HepG2 (cell line): Measurements from ENCODE around the gene SLC7A8. TPM values are rescaled to one million over a fixed set of nuclear protein-coding genes. Genes with fewer than 3 reads are reported as not detected.
A peak's percentile ranks its signal among the peaks of the same experiment; 100 is the strongest.

Experiments
- CENPX ChIP-seq: sonication (generic); formaldehyde crosslinking; IDR thresholded peaks from 2 replicates; pipeline ENCODE4 v1.9.0; 2021; ENCODE audit warnings: mild to moderate bottlenecking, missing genetic modification reagents, moderate library complexity
- CREBL2 ChIP-seq: sonication (generic); formaldehyde crosslinking; IDR thresholded peaks from 2 replicates; pipeline ENCODE4 v1.8.1; 2023; ENCODE audit warnings: missing genetic modification reagents, mild to moderate bottlenecking, borderline replicate concordance
- FOXP1 ChIP-seq, 2 experiments: fragments of 450-650 bp in 1 of 2; IDR thresholded peaks; 2 replicates each; pipeline ENCODE4 v1.6.1; 2017 to 2018; ENCODE audit warnings: antibody characterized with exemption in 1 of 2
- HCFC1 ChIP-seq: fragments of 150-350 bp; IDR thresholded peaks from 2 replicates; pipeline ENCODE4 v1.6.1; 2014; ENCODE audit warnings: low read depth, low read length
- LCORL ChIP-seq, 2 experiments: fragments of 450-650 bp in 1 of 2; sonication (generic) in 1 of 2; formaldehyde crosslinking in 1 of 2; IDR thresholded peaks; 2 replicates each; pipeline versions ENCODE4 v1.5.0 to v1.6.1; 2017 to 2020; ENCODE audit warnings: antibody characterized with exemption in 1 of 2, missing genetic modification reagents in 1 of 2
- MAZ ChIP-seq, 2 experiments: sonication (generic) in 1 of 2; formaldehyde crosslinking in 1 of 2; IDR thresholded peaks; 2 replicates each; pipeline versions ENCODE4 v1.5.0 to v1.6.1; 2012 to 2020; ENCODE audit warnings: low read depth in 2 of 2, mild to moderate bottlenecking in 2 of 2, borderline replicate concordance in 1 of 2, improper control_type of control experiment in 1 of 2, low read length in 1 of 2, missing genetic modification reagents in 1 of 2, moderate library complexity in 1 of 2
- MTF2 ChIP-seq: sonication (generic); formaldehyde crosslinking; IDR thresholded peaks from 2 replicates; pipeline ENCODE4 v1.5.0; 2020; ENCODE audit warnings: missing genetic modification reagents, borderline replicate concordance
- NFKBIZ ChIP-seq: IDR thresholded peaks from 2 replicates; pipeline ENCODE4 v1.6.1; 2018; ENCODE audit warnings: missing genetic modification reagents, missing compliant biosample characterization
- RXRA ChIP-seq: sonication (generic); formaldehyde crosslinking; IDR thresholded peaks from 2 replicates; pipeline ENCODE4 v1.5.1; 2020; ENCODE audit warnings: missing genetic modification reagents
- ZKSCAN1 ChIP-seq: fragments of 150-350 bp; IDR thresholded peaks from 2 replicates; pipeline ENCODE4 v1.6.1; 2014; ENCODE audit warnings: low read length
- ZNF281 ChIP-seq: sonication (generic); formaldehyde crosslinking; IDR thresholded peaks from 2 replicates; pipeline ENCODE4 v1.4.0; 2020; ENCODE audit warnings: missing genetic modification reagents, borderline replicate concordance
- ZNF292 ChIP-seq: sonication (generic); formaldehyde crosslinking; IDR thresholded peaks from 2 replicates; pipeline ENCODE4 v1.8.1; 2022; ENCODE audit warnings: mild to moderate bottlenecking, low read depth, missing genetic modification reagents, borderline replicate concordance
- polyA plus RNA-seq, 8 experiments: library from polyadenylated mRNA; depleted of rRNA in 3 of 8; stranded (reverse) in 7 of 8; unstranded in 1 of 8; fragments of >200 nt; fragmentation: Illumina TruSeq in 4 of 8; extraction: Trizol in 4 of 8; gene quantifications; 2 replicates each; pipeline versions ENCODE4 v1.2.1 to v1.2.3, GENCODE V29; 2011 to 2016; ENCODE audit warnings: low read depth in 4 of 8, missing spikeins in 1 of 8, mixed read lengths in 1 of 8; ENCODE audit not compliant: insufficient read depth in 1 of 8
- total RNA-seq, 5 experiments: library from RNA; depleted of rRNA; stranded (reverse); fragments of >200 nt; fragmentation: Illumina TruSeq; extraction: Trizol; gene quantifications; 2 replicates each; pipeline ENCODE4 v1.2.3, GENCODE V29; 2016; ENCODE audit warnings: low read depth in 1 of 5
- TF ChIP-seq, protein P1 (sequence below): IDR thresholded peaks from 2 replicates; pipeline ENCODE4 v1.6.1; 2018; ENCODE audit warnings: missing genetic modification reagents, mild to moderate bottlenecking, missing compliant biosample characterization
- TF ChIP-seq, protein P2 (sequence below): IDR thresholded peaks from 2 replicates; pipeline ENCODE4 v1.6.1; 2016; ENCODE audit warnings: mild to moderate bottlenecking
- TF ChIP-seq, protein P3 (sequence below): sonication (generic); formaldehyde crosslinking; IDR thresholded peaks from 2 replicates; pipeline ENCODE4 v1.5.0; 2020; ENCODE audit warnings: mild to moderate bottlenecking, missing genetic modification reagents
- TF ChIP-seq, protein P4 (sequence below): sonication (generic); formaldehyde crosslinking; IDR thresholded peaks from 2 replicates; pipeline ENCODE4 v1.8.1; 2022; ENCODE audit warnings: low read depth, mild to moderate bottlenecking, missing genetic modification reagents

Gene SLC7A8
- total and polyA plus RNA-seq, 2 of the 13 experiments (the other 11 are each of a cell fraction or from before 2014, with no cell fraction given): 0.25 TPM; not detected in 1

GRCh38 chr14:23104591-23105347, 78.7 kb downstream of the SLC7A8 start, which contains the start of gene CIROP (continued):
- TF ChIP-seq, protein P1, sequence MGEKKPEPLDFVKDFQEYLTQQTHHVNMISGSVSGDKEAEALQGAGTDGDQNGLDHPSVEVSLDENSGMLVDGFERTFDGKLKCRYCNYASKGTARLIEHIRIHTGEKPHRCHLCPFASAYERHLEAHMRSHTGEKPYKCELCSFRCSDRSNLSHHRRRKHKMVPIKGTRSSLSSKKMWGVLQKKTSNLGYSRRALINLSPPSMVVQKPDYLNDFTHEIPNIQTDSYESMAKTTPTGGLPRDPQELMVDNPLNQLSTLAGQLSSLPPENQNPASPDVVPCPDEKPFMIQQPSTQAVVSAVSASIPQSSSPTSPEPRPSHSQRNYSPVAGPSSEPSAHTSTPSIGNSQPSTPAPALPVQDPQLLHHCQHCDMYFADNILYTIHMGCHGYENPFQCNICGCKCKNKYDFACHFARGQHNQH (CRISPR knock-in tag): peak; percentile 44; the same call in 1 of the 2 replicates
- TF ChIP-seq, protein P2, sequence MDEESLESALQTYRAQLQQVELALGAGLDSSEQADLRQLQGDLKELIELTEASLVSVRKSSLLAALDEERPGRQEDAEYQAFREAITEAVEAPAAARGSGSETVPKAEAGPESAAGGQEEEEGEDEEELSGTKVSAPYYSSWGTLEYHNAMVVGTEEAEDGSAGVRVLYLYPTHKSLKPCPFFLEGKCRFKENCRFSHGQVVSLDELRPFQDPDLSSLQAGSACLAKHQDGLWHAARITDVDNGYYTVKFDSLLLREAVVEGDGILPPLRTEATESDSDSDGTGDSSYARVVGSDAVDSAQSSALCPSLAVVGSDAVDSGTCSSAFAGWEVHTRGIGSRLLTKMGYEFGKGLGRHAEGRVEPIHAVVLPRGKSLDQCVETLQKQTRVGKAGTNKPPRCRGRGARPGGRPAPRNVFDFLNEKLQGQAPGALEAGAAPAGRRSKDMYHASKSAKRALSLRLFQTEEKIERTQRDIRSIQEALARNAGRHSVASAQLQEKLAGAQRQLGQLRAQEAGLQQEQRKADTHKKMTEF (CRISPR knock-in tag): 0 out of 2 replicates have a peak, but pooled peaks have one; percentile 31
- TF ChIP-seq NFKBIZ (CRISPR knock-in tag) (no peak), ZKSCAN1 (no peak), RXRA (CRISPR knock-in tag) (peak; percentile 45), FOXP1 (IDR thresholded peaks at IDR 0.05) (no peak; the same call in 1 of the 2 replicates), FOXP1 (CRISPR knock-in tag; IDR thresholded peaks at IDR 0.05) (peak; percentile 33; the same call in 1 of the 2 replicates), ZNF281 (peak; percentile 38; the same call in 1 of the 2 replicates), CREBL2 (no peak), MTF2 (CRISPR knock-in tag) (peak; percentile 69; the same call in 1 of the 2 replicates), ZNF292 (peak; percentile 95), HCFC1 (no peak), CENPX (CRISPR knock-in tag) (no peak), MAZ (IDR thresholded peaks at IDR 0.05; ENCODE audit: borderline replicate concordance, low read depth, low read length) (no peak), MAZ (CRISPR knock-in tag; IDR thresholded peaks at IDR 0.05; ENCODE audit: low read depth) (no peak; the same call in 1 of the 2 replicates), LCORL (IDR thresholded peaks at IDR 0.05) (no peak), LCORL (CRISPR knock-in tag; IDR thresholded peaks at IDR 0.05) (peak; percentile 30; the same call in 1 of the 2 replicates)
- TF ChIP-seq, protein P3, sequence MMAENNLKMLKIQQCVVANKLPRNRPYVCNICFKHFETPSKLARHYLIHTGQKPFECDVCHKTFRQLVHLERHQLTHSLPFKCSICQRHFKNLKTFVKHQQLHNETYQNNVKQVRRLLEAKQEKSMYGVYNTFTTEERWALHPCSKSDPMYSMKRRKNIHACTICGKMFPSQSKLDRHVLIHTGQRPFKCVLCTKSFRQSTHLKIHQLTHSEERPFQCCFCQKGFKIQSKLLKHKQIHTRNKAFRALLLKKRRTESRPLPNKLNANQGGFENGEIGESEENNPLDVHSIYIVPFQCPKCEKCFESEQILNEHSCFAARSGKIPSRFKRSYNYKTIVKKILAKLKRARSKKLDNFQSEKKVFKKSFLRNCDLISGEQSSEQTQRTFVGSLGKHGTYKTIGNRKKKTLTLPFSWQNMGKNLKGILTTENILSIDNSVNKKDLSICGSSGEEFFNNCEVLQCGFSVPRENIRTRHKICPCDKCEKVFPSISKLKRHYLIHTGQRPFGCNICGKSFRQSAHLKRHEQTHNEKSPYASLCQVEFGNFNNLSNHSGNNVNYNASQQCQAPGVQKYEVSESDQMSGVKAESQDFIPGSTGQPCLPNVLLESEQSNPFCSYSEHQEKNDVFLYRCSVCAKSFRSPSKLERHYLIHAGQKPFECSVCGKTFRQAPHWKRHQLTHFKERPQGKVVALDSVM (CRISPR knock-in tag): peak; percentile 98
- TF ChIP-seq, protein P4, sequence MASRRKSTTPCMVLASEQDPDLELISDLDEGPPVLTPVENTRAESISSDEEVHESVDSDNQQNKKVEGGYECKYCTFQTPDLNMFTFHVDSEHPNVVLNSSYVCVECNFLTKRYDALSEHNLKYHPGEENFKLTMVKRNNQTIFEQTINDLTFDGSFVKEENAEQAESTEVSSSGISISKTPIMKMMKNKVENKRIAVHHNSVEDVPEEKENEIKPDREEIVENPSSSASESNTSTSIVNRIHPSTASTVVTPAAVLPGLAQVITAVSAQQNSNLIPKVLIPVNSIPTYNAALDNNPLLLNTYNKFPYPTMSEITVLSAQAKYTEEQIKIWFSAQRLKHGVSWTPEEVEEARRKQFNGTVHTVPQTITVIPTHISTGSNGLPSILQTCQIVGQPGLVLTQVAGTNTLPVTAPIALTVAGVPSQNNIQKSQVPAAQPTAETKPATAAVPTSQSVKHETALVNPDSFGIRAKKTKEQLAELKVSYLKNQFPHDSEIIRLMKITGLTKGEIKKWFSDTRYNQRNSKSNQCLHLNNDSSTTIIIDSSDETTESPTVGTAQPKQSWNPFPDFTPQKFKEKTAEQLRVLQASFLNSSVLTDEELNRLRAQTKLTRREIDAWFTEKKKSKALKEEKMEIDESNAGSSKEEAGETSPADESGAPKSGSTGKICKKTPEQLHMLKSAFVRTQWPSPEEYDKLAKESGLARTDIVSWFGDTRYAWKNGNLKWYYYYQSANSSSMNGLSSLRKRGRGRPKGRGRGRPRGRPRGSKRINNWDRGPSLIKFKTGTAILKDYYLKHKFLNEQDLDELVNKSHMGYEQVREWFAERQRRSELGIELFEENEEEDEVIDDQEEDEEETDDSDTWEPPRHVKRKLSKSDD (CRISPR knock-in tag): no peak
